GM21619 (cell line): ENCODE results near the gene PPP1R37.

Experiments
- ATAC-seq: cut with Tn5 transposase; IDR thresholded peaks from one replicate; pipeline ENCODE4 v1.9.1; 2021; ENCODE audit not compliant: unreplicated experiment

The PPP1R37 gene

DNA sequence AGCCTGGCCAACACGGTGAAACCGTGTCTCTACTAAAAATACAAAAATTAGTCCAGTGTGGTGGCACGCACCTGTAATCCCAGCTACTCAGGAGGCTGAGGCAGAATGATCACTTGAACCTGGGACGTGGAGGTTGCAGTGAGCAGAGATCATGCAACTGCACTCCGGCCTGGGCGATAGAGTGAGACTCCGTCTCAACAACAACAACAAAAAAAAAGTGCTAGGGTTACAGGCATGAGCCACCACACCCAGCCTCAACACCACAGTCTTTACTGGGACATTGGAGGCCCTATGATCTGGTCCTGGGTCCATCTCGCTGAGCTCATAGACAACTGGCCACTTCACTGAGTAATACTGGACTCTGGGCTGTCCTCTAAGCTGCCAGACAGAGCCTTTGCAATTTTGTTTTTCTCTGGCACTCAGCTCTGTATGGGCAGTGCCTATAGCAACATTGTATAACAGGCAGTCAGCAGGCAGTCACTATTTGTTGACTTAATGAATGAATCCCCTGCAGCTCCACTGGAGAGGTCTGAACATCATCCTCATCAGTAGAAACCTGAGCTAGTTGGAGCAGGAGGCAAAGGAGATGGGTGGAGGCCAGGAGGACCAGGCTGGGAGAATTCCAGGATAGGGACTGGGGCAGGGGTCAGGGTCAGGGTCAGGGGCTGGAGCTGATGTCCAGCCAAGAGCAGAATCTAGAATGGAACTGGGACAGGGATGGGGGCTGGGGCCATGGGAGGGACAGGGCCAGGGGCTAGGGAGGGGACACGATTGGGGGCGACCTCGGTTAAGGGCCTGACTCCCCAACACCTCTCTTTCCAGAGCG is 93.7 kb downstream of the PPP1R37 start:
- no peak for ATAC-seq

GRCh38 chr19:45187421-45188100 is 94.6 kb downstream of the PPP1R37 start:
- no peak for ATAC-seq

DNA sequence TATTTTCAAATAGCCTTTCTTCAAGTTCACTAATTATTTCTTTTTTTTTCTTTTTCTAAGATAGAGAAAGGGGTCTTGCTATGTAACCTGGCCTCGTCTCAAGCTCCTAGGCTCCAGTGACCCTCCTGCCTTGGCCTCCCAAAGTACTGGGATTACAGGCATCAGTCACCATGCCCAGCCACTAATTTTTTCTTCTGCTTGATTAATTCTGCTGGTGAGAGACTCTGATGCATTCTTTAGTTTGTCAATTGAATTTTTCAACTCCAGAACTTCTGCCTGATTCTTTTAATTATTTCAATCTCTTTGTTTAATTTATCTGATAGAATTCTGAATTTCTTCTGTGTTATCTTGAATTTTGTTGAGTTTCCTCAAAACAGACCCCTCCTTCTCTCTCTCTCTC is 97.0 kb downstream of the PPP1R37 start:
- ATAC-seq, result no peak

- no peak for ATAC-seq
Observed at GRCh38 chr19:45191375-45191774, 98.4 kb downstream of the PPP1R37 start.

DNA sequence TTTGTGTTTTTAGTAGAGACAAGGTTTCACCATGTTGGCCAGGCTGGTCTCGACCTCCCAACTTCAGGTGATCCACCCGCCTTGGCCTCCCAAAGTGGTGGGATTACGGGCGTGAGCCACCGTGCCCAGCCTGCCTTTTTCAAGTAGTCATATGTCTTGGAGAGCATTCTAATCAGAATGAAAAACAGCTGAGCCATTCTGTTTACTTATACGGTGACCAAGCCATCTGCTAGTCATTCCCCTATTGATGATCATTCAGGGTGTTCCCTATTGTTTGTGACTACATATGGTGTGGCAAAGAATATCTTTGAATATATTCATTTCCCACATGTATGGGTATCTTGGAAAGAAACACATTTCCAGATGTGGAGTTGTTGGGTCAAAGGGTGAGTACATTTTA is 102.8 kb downstream of the PPP1R37 start:
- ATAC-seq, result no peak
